ENCODE results near the gene CRHBP. TPM values are rescaled to one million over a fixed set of nuclear protein-coding genes. Genes with fewer than 3 reads are reported as not detected.
"Not testable (repeated sequence)": the region's sequence is repeated elsewhere in the genome, so short reads cannot be mapped to it uniquely, and the experiment has no call there.

The CRHBP gene
- total RNA-seq, 3 donors from 2014 or later: 0.57 to 0.84 TPM; not detected in 1

DNA sequence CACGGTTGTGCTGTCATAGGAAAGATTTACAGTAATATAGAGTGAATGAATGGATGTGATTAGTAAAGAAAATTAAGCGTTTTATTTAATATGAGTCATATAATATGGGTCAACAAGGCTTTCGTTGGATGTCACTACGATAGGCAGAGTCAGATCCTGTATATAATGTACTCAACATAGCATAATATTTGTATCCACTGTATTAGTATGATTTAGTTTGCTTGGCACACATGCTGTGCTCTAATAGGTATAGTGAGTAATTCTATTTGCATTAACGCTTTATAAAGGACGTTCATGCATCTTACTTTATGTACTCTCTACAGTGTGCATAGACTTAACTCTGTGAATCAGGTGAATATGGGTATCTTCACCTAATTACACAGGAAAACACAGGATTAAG is 41.5 kb downstream of the CRHBP start:
- intact Hi-C loops (cut with DNase I, micrococcal nuclease): no loop called here
- no peak for DNase-seq

DNA sequence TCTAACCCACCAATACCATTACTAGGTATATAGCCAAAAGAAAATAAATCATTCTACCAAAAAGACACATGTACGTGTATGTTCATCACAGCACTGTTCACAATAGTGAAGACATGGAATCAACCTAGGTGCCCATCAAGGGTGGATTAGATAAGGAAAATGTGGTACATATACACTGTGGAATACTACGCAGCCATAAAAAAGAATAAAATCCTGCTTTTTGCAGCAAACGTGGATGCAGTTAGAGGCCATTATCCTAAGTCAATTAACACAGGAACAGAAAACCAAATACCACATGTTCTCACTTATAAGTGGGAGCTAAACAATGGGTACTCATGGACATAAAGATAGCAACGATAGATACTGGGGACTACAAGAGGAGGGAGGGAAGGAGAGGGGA is 45.4 kb downstream of the CRHBP start:
- H3K4me1 ChIP-seq (ENCODE audit: low read depth); H3K4me3 ChIP-seq; H3K9me3 ChIP-seq; intact Hi-C loops (cut with DNase I, micrococcal nuclease); DNase-seq; H3K36me3 ChIP-seq (ENCODE audit: low read depth); ATAC-seq: not testable (repeated sequence)

More for the DNA sequence above, 41.5 kb downstream of the CRHBP start:
- Histone ChIP-seq H3K4me3 (no peak overlapping the region), H3K4me1 (ENCODE audit: low read depth) (no peaks in the 10 kb centered on the region), H3K9me3 (no peaks in the 10 kb centered on the region), H3K36me3 (ENCODE audit: low read depth) (no peaks in the 10 kb centered on the region)
- TF ChIP-seq, protein P1, sequence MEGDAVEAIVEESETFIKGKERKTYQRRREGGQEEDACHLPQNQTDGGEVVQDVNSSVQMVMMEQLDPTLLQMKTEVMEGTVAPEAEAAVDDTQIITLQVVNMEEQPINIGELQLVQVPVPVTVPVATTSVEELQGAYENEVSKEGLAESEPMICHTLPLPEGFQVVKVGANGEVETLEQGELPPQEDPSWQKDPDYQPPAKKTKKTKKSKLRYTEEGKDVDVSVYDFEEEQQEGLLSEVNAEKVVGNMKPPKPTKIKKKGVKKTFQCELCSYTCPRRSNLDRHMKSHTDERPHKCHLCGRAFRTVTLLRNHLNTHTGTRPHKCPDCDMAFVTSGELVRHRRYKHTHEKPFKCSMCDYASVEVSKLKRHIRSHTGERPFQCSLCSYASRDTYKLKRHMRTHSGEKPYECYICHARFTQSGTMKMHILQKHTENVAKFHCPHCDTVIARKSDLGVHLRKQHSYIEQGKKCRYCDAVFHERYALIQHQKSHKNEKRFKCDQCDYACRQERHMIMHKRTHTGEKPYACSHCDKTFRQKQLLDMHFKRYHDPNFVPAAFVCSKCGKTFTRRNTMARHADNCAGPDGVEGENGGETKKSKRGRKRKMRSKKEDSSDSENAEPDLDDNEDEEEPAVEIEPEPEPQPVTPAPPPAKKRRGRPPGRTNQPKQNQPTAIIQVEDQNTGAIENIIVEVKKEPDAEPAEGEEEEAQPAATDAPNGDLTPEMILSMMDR (IDR thresholded peaks at IDR 0.05): no peak
- ATAC-seq: no peak

DNA sequence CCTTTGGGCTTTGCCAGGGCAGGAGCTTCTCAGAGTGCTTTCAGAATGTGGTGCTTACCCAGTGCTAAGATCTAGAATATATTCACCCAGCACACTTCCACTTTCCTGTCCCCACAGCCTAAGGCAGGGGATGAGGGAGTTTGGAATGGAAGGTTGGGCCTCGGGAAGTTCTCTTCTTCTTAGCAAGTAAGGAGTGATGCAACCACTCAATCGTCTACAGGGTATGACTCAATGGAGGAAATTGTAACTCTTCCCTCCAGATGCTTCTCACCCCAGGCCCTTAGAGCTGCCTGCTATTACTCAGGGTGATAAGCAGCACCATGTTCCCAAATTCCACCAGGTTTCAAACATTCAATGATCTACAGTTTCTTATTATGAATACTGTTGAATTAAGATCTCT is 46.6 kb downstream of the CRHBP start:
- TF ChIP-seq, protein P1 (IDR thresholded peaks at IDR 0.05): no peak
- no peaks in the 10 kb centered on the region for H3K4me1 ChIP-seq (ENCODE audit: low read depth)
- ATAC-seq (no peak), DNase-seq (no peak)
- H3K9me3 ChIP-seq: no peaks in the 10 kb centered on the region
- H3K36me3 ChIP-seq (ENCODE audit: low read depth): no peaks in the 10 kb centered on the region
- intact Hi-C loops (cut with DNase I, micrococcal nuclease): no loop called here
- no peak overlapping the region for H3K4me3 ChIP-seq

DNA sequence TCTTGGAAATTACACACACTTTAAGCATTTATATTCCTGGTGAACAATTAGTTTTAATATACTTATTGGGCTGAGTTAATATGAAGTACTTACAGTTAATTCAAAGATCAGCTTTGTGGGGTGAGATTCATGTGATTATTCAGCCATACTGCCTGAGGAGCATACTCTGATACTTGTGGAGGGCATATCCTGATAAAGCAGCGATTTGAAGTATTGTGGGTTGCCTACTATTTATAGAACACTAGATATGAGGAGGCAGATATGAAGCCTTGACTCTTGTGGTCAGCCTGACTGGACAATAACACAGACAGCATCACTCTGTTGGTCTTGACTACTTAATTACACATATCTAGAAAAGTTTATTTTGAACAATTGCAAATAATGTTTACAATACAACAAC is 50.4 kb downstream of the CRHBP start:
- no peak for DNase-seq
- Histone ChIP-seq H3K4me3 (no peak overlapping the region), H3K36me3 (ENCODE audit: low read depth) (no peaks in the 10 kb centered on the region), H3K4me1 (ENCODE audit: low read depth) (no peaks in the 10 kb centered on the region), H3K9me3 (no peaks in the 10 kb centered on the region)
- intact Hi-C loops (cut with DNase I, micrococcal nuclease): no loop called here
- no peak for ATAC-seq
- TF ChIP-seq, protein P1 (IDR thresholded peaks at IDR 0.05): no peak

DNA sequence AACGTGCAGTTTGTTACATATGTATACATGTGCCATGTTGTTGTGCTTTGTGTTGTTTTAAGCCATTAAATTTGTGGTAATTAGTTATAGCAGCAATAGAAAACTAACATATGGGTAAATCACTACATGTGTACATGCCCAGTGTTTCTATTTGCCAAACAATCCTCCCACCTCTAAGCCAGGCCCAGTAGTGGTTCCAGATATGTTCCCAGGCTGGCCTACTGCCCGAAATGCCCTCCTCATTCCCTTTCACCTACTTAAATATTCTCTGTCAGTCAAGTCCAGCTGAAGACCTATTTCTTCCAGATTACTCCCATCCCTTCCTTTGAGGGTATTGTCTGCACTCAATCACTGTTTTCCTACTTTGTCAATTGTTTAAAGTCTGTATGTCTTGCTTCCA is 53.3 kb downstream of the CRHBP start:
- H3K4me1 ChIP-seq (ENCODE audit: low read depth): no peaks in the 10 kb centered on the region
- H3K9me3 ChIP-seq: no peaks in the 10 kb centered on the region
- TF ChIP-seq, protein P1 (IDR thresholded peaks at IDR 0.05): no peak
- no peak overlapping the region for H3K4me3 ChIP-seq
- no peak for DNase-seq
- intact Hi-C loops (cut with DNase I, micrococcal nuclease): no loop called here
- ATAC-seq: no peak
- H3K36me3 ChIP-seq (ENCODE audit: low read depth): no peaks in the 10 kb centered on the region

DNA sequence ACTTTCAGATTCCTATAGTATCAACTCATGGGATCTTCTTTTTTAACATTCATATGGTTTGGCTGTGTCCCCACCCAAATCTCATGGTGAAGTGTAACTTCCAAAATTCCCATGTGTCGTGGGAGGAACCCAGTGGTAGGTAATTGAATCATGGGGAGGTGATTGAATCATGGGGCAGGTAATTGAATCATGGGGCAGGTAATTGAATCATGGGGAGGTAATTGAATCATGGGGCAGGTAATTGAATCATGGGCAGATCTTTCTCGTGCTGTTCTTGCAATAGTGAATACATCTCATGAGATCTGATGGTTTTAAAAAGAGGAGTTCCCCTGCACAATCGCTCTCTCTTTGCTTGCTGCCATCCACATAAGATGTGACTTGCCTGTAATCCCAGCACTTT is 55.6 kb downstream of the CRHBP start:
- TF ChIP-seq, protein P1 (IDR thresholded peaks at IDR 0.05): no peak
- intact Hi-C loops (cut with DNase I, micrococcal nuclease): no loop called here
- Histone ChIP-seq H3K4me1 (ENCODE audit: low read depth) (no peaks in the 10 kb centered on the region), H3K4me3 (no peak overlapping the region), H3K36me3 (ENCODE audit: low read depth) (no peaks in the 10 kb centered on the region), H3K9me3 (no peaks in the 10 kb centered on the region)
- ATAC-seq: no peak
- no peak for DNase-seq
